SKM-1 treated with dmso at 0.1 percent for 144 hours (cell line): Measurements from ENCODE around the gene HDGFL2.

ENCODE experiments used
- DNase-seq: peaks from one replicate; lab custom pipeline; 2025; ENCODE audit not compliant: unreplicated experiment; lab: John Stamatoyannopoulos, UW

HDGFL2 gene

DNA sequence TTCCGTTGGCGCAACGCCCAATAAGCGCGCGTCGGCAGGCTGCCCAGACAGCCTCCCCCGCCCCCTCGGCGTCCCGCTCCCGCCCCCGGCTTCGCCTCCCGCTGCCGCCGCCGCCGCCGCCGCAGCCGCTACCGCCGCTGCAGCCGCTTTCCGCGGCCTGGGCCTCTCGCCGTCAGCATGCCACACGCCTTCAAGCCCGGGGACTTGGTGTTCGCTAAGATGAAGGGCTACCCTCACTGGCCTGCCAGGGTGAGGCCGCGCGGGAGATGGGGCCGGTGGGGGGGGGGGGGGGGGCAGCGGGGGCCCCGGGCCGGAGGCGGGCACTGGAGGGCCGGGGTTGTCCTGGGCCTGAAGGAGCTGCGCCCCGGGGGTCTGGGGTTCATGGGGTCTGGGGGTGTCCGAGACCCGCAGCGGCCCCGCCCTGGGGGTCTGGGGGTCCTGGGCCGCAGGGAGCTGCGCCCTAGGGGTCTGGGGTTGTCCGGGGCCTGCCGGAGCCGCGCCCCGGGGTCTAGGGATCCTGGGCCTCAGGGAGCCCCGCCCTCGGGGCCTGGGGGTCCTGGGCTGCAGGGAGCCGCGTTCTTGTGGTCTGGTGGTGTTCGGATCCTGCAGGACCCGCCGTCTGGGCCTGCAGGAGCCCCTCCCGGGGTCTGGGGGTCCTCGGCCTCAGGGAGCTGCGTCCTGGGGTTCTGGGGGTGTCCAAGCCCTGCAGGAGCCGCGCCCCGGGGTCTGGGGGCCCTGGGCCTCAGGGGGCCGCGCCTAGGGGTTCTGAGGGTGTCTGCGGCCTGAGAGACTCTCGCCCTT, at the start of gene HDGFL2:
Gene HDGFL2 (plus strand): TSS at position 124 of the 801 bp plus-strand sequence. CDS start 54 bp downstream, at position 178.
- DNase-seq: no peak

GRCh38 chr19:4423416-4424126, 48.5 kb upstream of the HDGFL2 start:
- DNase-seq: no peak

- DNase-seq: no peak
Observed at GRCh38 chr19:4425537-4425936, 46.6 kb upstream of the HDGFL2 start.

- DNase-seq: no peak
Observed at GRCh38 chr19:4428326-4428975, 43.6 kb upstream of the HDGFL2 start.

- no peak for DNase-seq
Observed at GRCh38 chr19:4429256-4429655, 42.8 kb upstream of the HDGFL2 start.

- no peak for DNase-seq
Observed at GRCh38 chr19:4429771-4430171, 42.3 kb upstream of the HDGFL2 start.

DNA sequence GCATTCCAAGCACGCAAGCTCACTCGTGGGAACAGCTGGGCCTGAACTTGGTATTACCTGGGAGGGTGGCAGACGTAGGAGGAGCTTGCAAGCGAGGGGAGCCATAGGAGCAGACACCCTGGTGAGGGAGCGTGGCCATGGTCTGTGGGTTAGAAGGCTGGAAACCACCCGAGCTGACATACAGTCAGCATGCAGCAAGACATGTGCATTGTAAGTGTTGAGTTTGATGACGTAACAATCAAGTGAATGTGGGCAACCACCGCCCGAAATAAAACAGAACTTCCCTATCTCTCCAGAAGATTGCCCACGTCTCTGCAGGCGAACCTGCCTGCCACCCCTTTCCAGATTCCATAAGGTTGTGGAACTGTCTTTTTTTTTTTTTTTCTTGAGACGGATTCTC, 41.3 kb upstream of the HDGFL2 start:
- DNase-seq: peak; percentile 63

DNA sequence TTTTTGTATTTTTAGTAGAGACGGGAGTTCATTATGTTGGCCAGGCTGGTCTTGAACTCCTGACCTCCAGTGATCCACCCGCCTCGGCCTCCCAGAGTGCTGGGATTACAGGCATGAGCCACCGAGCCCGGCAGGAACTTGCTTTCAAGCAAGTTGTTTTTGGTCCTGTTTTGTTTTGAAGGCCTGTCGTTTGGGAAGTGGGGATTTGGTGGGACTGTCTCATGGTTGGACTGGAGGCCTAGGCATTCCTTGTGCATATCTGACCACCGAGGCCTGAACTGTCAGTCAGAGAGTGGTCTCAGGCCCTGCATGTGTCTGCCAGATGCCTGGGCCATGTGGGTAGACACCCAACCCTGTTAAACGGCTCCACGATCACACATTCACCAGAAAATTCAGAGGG, 40.8 kb upstream of the HDGFL2 start:
- no peak for DNase-seq

GRCh38 chr19:4431808-4432674, 40.1 kb upstream of the HDGFL2 start:
- peak; percentile 77 for DNase-seq

DNA sequence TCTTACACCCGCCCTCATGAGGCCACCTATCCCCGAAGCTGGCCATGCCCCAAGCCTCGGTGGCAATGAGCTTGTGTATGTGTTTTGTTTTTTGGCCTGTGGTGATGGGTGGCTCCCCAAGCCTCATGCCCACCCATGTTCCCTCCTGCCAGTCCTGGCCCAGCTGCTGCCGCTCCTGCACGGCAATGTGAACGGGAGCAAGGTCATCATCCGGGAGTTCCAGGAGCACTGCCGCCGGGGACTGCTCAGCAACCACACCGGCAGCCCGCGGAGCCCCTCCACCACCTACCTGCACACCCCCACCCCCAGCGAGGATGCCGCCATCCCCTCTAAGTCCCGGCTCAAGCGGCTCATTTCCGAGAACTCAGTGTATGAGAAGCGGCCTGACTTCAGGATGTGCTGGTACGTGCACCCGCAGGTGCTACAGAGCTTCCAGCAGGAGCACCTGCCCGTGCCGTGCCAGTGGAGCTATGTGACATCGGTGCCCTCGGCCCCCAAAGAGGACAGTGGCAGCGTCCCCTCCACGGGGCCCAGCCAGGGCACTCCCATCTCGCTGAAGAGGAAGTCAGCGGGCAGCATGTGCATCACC, 39.1 kb upstream of the HDGFL2 start:
- no peak for DNase-seq

DNA sequence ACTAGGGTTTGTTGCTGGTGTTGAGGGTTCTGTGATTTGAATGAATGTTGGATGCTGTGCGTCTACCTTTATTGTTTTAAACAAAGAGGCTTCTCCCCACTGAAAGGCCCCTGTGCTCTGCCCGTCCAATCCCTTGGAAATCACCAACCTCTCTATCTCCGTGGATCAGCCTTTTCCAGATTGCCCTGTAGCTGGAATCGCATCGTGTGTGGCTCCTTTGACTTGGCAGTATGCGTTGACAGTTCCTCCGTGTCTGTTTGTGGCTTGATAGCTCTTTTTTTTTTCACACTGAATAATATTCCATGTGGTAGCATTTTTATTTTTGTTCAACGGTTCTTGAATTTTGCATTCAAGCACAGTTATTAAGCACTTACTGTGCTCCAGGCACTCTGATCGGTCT, 37.7 kb upstream of the HDGFL2 start:
- DNase-seq: no peak

GRCh38 chr19:4436231-4436630, 35.9 kb upstream of the HDGFL2 start:
- DNase-seq: no peak

DNA sequence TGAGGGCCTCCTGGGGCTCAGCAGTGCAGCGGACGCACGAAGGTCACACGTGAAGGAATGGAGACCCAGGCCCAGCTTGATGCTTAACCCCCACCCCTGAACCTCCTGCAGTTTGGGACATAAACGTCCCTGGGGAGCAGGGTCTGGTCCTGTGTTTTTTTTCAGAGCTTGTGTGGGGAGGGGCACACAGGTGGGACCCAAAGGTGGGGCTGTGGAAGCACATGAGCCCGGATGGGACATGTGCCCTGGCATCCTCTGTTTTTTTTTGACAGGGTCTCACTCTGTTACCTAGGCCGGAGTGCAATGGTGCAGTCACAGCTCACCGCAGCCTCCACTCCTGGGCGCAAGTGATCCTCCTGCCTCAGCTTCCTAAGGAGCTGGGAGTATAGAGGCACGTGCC, 35.0 kb upstream of the HDGFL2 start:
- DNase-seq: no peak

- no peak for DNase-seq
Observed at GRCh38 chr19:4439243-4439642, 32.9 kb upstream of the HDGFL2 start.

- no peak for DNase-seq
Observed at GRCh38 chr19:4441994-4442818, 29.9 kb upstream of the HDGFL2 start.

GRCh38 chr19:4442819-4443146, 29.3 kb upstream of the HDGFL2 start:
- DNase-seq: no peak

GRCh38 chr19:4443188-4443587, 28.9 kb upstream of the HDGFL2 start:
- DNase-seq: no peak

DNA sequence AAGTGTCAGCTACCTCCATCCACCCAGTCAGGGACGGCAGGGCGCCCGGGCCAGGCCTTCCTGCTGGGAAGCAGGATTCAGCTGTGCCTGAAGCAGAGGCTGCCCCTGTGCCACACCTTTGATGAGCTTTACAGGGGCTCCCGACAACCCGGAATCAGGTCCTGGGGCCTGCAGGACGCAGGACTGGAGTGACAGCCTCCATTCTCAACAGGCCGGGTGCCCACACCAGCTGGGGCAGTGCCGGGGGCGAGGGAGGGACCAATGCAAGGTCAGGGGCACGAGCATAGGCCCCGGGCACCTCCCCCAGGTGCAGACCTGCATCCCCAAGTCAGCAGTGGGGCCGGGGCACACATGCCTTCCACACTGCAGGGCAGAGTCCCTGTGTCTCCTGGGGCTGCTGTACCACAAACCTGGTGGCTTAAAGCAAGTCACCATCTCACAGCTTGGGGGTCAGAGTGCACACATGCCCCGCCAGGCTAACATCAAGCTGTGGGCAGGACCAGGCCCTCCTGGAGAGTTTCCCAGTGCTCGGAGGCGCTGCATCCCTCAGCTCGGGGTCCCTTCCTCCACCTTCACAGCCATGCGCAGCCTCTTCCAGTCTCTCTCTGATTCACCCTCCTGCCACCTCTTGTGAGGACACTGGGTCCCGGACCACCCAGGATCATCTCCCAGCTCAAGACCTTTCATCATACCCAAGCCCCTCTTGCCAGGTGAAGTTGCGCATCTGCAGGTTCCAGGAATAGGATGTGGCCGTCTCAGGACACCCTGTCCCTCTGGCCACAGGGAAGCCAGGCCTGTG, 27.9 kb upstream of the HDGFL2 start:
- no peak for DNase-seq
